CD4-positive, alpha-beta T cell (primary cell): ENCODE results near the gene KCNMB1. TPM values are rescaled to one million over a fixed set of nuclear protein-coding genes. Genes with fewer than 3 reads are reported as not detected.

Source experiments
- ATAC-seq: fragments of 200-7000 bp; cut with Tn5 transposase; one replicate; pipeline ENCODE4 v1.10.0; 2022; ENCODE audit warnings: mild to moderate bottlenecking; ENCODE audit not compliant: poor library complexity
- CTCF ChIA-PET: fragments of 350-600 bp; sonication (Branson Sonifier 250); formaldehyde crosslinking; loops from one replicate; lab custom pipeline; 2021; ENCODE audit warnings: antibody characterized with exemption, inconsistent platforms; lab: Charles Lee
- POLR2A ChIA-PET: fragments of 350-600 bp; sonication (Branson Sonifier 250); formaldehyde crosslinking; loops from one replicate; lab custom pipeline; 2021; ENCODE audit warnings: antibody characterized with exemption, inconsistent platforms; lab: Charles Lee
- DNase-seq, 14 experiments: peaks; one replicate each; pipeline ENCODE4 v3.0.0-alpha.2; 2013 to 2020; ENCODE audit warnings: mixed read lengths in 2 of 14
- H3K27ac ChIP-seq, 2 donors: one replicate each; pipeline versions ENCODE4 v1.5.1 to v1.7.0; 2013; ENCODE audit warnings: low read length in 2 of 2, low read depth in 1 of 2, mild to moderate bottlenecking in 1 of 2
- H3K27me3 ChIP-seq, 2 experiments: 1 replicate in 1 of 2; 2 replicates in 1 of 2; pipeline versions ENCODE4 v1.6.1 to v1.7.0; 2013; ENCODE audit warnings: low read length in 2 of 2, control low read depth in 1 of 2, mild to moderate bottlenecking in 1 of 2, moderate library complexity in 1 of 2; ENCODE audit not compliant: insufficient read depth in 2 of 2, control insufficient read depth in 1 of 2
- H3K36me3 ChIP-seq: one replicate; pipeline ENCODE4 v1.6.1; 2013; ENCODE audit warnings: low read length, control low read depth; ENCODE audit not compliant: insufficient read depth
- H3K4me1 ChIP-seq: one replicate; pipeline ENCODE4 v1.6.1; 2013; ENCODE audit warnings: low read length, control low read depth; ENCODE audit not compliant: insufficient read depth
- H3K4me3 ChIP-seq: one replicate; pipeline ENCODE4 v1.5.1; 2013; ENCODE audit warnings: mild to moderate bottlenecking, low read length, moderate library complexity
- H3K9me3 ChIP-seq, 2 experiments: 1 replicate in 1 of 2; 2 replicates in 1 of 2; pipeline versions ENCODE4 v1.6.1 to v1.7.0; 2013; ENCODE audit warnings: low read length in 2 of 2, mild to moderate bottlenecking in 2 of 2, control low read depth in 1 of 2, moderate library complexity in 1 of 2; ENCODE audit not compliant: control insufficient read depth in 1 of 2, insufficient read depth in 1 of 2
- H3K27ac Mint-ChIP-seq: one replicate; pipeline ENCODE4 v1.8.0; 2020; ENCODE audit warnings: mixed read lengths
- H3K27me3 Mint-ChIP-seq: one replicate; pipeline ENCODE4 v1.8.0; 2021; ENCODE audit warnings: mixed read lengths
- H3K36me3 Mint-ChIP-seq: one replicate; pipeline ENCODE4 v1.8.0; 2021; ENCODE audit warnings: low read depth, mixed read lengths
- H3K4me1 Mint-ChIP-seq: one replicate; pipeline ENCODE4 v1.8.0; 2021; ENCODE audit warnings: low read depth, mixed read lengths
- H3K4me3 Mint-ChIP-seq: one replicate; pipeline ENCODE4 v1.8.0; 2020; ENCODE audit warnings: mild to moderate bottlenecking, mixed read lengths
- H3K9me3 Mint-ChIP-seq: one replicate; pipeline ENCODE4 v1.8.0; 2020; ENCODE audit warnings: mixed read lengths
- intact Hi-C, 2 experiments: fragments of 100-400 bp; cut with DNase I in 1 of 2; cut with micrococcal nuclease in 1 of 2; formaldehyde crosslinking; loops; one replicate each; pipeline versions ENCODE4 v1.15.1 to v1.9.0; 2023 to 2025; cut with DNase I, micrococcal nuclease
- total RNA-seq, 174 experiments: library from RNA in 2 of 174; stranded (reverse) in 2 of 174; gene quantifications; one replicate each; pipeline ENCODE4 v1.2.3 and lab custom pipeline; 2021 to 2026
- TF ChIP-seq, protein P1 (sequence below): fragments of 200-600 bp; IDR thresholded peaks from one replicate; pipeline ENCODE4 v1.8.0; 2022; ENCODE audit warnings: antibody characterized with exemption, mild to moderate bottlenecking

KCNMB1 gene
- total RNA-seq, 2 experiments from 2014 or later = 0.06 to 0.11 TPM

DNA sequence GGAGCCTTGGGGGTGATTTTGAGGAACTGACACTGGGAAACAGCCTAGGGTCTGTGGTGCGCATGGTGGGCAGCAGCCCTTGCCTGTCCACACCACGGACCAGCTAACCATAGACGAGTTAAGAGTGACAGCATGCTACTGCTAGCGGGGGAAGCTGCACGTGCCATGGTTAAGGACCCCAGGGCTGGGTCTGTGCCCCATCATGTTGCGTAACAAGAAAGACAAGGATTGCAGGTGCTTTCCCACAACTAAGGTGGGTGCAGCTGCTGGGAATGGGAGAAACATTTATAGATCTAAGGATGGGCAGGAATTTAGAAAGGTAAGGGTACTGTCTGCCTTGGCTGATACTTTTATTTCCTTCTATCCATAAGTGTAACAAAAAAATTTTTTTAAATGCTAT, 17.9 kb upstream of the KCNMB1 start:
- no peaks in the 10 kb centered on the region for H3K36me3 Mint-ChIP-seq
- H3K36me3 ChIP-seq = no peaks in the 10 kb centered on the region
- ATAC-seq (no peak), DNase-seq (no peak)
- H3K4me1 Mint-ChIP-seq = no peaks in the 10 kb centered on the region
- H3K4me3 ChIP-seq = no peak overlapping the region
- POLR2A ChIA-PET = interaction anchor here (1.8 kb wide), 1 partner anchor 9 kb away, joined by 6 read pairs; no protein-coding TSS in a partner anchor
- H3K27me3 Mint-ChIP-seq = no peaks in the 10 kb centered on the region
- no peak overlapping the region for H3K27ac ChIP-seq
- no peak overlapping the region for H3K4me3 Mint-ChIP-seq
- H3K9me3 Mint-ChIP-seq = no peaks in the 10 kb centered on the region
- H3K4me1 ChIP-seq = no peaks in the 10 kb centered on the region
- H3K27ac Mint-ChIP-seq = no peak overlapping the region
- intact Hi-C loops = no loop called here
- no peaks in the 10 kb centered on the region for H3K27me3 ChIP-seq
- H3K9me3 ChIP-seq = no peaks in the 10 kb centered on the region
- CTCF ChIA-PET = no interaction called here
- TF ChIP-seq, protein P1, sequence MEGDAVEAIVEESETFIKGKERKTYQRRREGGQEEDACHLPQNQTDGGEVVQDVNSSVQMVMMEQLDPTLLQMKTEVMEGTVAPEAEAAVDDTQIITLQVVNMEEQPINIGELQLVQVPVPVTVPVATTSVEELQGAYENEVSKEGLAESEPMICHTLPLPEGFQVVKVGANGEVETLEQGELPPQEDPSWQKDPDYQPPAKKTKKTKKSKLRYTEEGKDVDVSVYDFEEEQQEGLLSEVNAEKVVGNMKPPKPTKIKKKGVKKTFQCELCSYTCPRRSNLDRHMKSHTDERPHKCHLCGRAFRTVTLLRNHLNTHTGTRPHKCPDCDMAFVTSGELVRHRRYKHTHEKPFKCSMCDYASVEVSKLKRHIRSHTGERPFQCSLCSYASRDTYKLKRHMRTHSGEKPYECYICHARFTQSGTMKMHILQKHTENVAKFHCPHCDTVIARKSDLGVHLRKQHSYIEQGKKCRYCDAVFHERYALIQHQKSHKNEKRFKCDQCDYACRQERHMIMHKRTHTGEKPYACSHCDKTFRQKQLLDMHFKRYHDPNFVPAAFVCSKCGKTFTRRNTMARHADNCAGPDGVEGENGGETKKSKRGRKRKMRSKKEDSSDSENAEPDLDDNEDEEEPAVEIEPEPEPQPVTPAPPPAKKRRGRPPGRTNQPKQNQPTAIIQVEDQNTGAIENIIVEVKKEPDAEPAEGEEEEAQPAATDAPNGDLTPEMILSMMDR = no peak

DNA sequence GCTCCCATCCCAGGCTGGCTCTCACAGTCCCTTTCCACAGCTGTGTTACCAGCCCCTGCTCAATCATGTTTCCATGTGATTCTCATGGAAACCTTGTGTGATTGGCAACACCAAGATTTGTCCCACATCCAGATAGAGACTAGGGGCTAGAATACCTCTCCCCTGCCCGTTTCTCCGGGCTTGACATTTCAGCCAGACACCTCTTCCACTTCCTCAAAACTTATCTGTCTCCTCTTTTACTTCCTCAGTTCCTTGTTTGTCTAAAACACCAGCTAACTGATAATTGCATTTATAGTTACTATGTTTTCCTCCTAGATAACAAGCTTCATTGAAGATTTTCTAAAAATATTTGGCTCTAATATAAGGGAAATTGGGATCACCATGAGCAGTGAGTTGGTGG, 16.6 kb upstream of the KCNMB1 start:
- Histone ChIP-seq H3K4me1 (no peaks in the 10 kb centered on the region), H3K9me3 (no peaks in the 10 kb centered on the region), H3K27me3 (no peaks in the 10 kb centered on the region), H3K27ac (no peak overlapping the region), H3K36me3 (no peaks in the 10 kb centered on the region), H3K4me3 (no peak overlapping the region)
- no peak for ATAC-seq
- H3K27ac Mint-ChIP-seq = no peak overlapping the region
- H3K4me1 Mint-ChIP-seq = no peaks in the 10 kb centered on the region
- H3K27me3 Mint-ChIP-seq = no peaks in the 10 kb centered on the region
- intact Hi-C loops = no loop called here
- POLR2A ChIA-PET = interaction anchor here (1.8 kb wide), 1 partner anchor 10 kb away, joined by 6 read pairs; no protein-coding TSS in a partner anchor
- H3K4me3 Mint-ChIP-seq = no peak overlapping the region
- no peaks in the 10 kb centered on the region for H3K9me3 Mint-ChIP-seq
- H3K36me3 Mint-ChIP-seq = no peaks in the 10 kb centered on the region
- TF ChIP-seq, protein P1 = no peak
- DNase-seq = no peak
- CTCF ChIA-PET = no interaction called here

DNA sequence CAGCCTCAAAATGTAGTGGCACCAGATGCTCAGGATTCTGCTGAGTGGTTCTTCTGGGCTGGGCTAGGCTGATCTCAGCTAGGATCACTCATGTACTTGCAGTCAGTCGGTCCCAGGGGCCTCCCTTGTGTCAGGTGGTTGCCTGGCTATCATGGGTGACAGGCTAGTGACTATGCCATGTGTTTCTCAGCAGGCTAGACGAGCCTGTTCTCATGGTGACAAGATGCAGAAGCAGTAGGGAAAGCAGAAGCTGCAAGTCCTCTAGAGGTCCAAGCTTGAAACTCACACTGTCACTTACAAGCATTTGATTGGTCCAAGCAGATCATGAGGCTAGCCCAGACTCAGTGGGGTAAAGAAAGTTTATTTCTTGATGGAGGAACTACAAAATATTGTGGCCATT, 15.2 kb upstream of the KCNMB1 start:
- H3K27me3 ChIP-seq = no peaks in the 10 kb centered on the region
- H3K4me3 Mint-ChIP-seq = no peak overlapping the region
- ChIA-PET CTCF (interaction anchor here (0.9 to 1.0 kb wide), 2 partner anchors 20 to 31 kb away, joined by 3 read pairs; no protein-coding TSS in a partner anchor), POLR2A (no interaction called here)
- intact Hi-C loops = no loop called here
- no peaks in the 10 kb centered on the region for H3K27me3 Mint-ChIP-seq
- TF ChIP-seq, protein P1 = no peak
- no peaks in the 10 kb centered on the region for H3K9me3 ChIP-seq
- no peaks in the 10 kb centered on the region for H3K36me3 ChIP-seq
- no peaks in the 10 kb centered on the region for H3K9me3 Mint-ChIP-seq
- H3K27ac ChIP-seq = no peak overlapping the region
- H3K36me3 Mint-ChIP-seq = no peaks in the 10 kb centered on the region
- H3K27ac Mint-ChIP-seq = no peak overlapping the region
- no peak overlapping the region for H3K4me3 ChIP-seq
- DNase-seq = peak in 3 of 14 experiments; percentile 25 to 74 (median 55)
- no peaks in the 10 kb centered on the region for H3K4me1 Mint-ChIP-seq
- no peaks in the 10 kb centered on the region for H3K4me1 ChIP-seq
- no peak for ATAC-seq
